Hematopoietic multipotent progenitor cell (in vitro differentiated cells): ENCODE measurements around the gene FNDC3B. TPM values are rescaled to one million over a fixed set of nuclear protein-coding genes. Genes with fewer than 3 reads are reported as not detected.
A peak's percentile ranks its signal among the peaks of the same experiment; 100 is the strongest.

ENCODE experiments used
- DNase-seq, 3 donors: peaks; one replicate each; pipeline ENCODE4 v3.0.0-alpha.2; 2011 to 2015; ENCODE audit warnings: low read depth in 2 of 3, low spot score in 2 of 3
- total RNA-seq: library from RNA; depleted of rRNA; stranded (reverse); fragments of >200 nt; gene quantifications from one replicate; pipeline ENCODE4 v1.2.3, GENCODE V29; 2012

FNDC3B gene
- total RNA-seq, 1 donor: 28.0 TPM

DNA sequence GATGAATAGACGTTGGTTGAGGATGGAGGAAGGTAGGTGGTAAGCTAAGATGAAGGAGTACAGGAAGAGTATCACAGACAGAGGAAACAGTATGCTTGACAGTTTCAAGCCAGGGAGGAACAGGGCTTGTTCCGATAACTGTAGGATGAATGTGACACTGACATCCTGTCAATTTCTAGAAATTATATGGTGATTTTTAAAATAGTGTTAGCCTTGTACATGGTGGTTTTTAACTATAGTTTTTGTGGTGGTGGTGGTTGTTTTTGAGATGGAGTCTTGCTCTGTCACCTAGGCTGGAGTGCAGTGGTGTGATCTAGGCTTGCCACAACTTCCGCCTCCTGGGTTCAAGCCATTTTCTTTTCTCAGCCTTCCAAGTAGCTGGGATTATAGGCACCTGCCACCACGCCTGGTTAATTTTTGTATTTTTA lies 92.8 kb downstream of the FNDC3B start:
- DNase-seq: no peak

DNA sequence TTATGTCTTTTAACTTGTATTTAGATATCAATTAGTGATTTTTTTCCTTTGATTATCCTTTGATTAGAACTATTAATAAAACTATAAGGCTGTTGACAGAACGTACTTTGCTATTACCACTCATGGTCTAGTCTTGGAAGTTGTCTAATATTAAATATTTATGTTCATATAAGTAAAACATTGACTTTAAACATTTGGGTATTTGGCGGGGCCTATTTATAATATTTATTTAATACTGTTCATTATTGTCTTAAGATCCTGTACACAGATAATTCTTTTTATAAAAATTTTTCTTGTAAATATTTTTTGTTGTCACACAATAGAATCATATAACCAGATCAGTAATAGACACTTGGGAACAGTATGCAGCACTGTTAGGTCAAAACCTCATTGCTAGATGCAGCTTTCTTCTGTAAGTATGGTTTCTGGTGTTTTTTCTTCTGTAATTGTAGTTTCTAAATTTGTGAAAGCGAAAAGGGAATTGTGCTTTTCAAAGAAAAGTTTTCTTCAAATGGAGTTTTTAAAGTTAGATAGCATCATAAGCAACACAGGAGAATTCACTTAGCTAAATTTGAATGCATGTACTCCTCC lies 93.4 kb downstream of the FNDC3B start:
- DNase-seq: no peak

DNA sequence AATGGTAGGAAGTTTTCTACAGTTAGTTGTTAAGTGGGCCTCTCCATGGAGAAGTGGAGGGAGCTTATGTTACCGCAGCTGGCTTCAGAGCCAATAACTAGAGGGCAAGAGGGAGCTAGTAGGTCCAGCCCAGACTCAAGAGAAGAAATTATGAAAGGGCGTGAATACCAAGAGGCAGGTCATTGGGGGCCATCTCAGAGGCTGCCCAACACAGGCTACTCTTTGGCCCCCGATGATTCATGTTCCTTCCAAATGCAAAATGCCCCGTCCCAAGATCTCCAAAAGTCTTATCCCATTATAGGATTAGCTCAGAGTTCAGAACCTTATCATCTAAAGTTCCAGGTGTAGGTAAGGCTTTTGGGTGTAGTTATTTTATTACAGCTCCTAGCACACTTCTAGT lies 94.5 kb downstream of the FNDC3B start:
- no peak for DNase-seq

DNA sequence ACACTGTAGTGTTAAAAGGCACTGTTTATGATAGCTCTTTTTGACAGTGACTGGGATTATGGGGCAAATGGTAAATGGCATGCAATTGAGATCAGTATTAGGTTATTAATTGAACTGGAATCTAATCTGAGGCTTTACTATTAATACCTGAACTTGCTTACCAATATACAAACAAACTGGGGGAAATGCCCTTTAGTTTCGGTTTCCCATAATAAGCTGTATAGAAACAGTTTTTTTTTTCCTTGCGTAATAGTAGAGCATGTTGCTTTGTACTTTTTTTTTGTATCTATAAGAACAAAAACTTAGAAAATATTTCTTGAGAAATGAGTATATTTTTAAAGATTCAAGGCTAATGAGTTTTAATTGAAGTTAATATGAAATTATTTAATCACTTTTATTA lies 95.0 kb downstream of the FNDC3B start:
- no peak for DNase-seq

DNA sequence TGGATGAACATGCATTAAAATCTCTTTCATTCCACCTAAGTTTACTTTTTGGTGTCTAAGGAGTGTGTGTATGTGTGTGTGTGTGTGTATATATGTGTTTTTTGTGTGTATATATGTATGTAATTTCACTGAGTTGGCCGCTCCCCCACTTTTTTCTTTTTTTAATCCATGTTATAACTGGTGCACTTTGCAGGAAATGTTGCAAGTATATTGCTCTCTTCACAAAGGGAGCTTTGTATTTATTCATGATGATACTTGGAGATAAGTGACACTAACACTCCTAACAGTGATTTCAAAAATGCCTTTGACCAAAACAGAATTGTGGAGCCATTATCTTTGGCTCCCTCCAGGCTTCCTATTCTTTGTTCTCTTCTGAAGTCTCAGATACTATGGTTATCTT lies 95.8 kb downstream of the FNDC3B start:
- no peak for DNase-seq

DNA sequence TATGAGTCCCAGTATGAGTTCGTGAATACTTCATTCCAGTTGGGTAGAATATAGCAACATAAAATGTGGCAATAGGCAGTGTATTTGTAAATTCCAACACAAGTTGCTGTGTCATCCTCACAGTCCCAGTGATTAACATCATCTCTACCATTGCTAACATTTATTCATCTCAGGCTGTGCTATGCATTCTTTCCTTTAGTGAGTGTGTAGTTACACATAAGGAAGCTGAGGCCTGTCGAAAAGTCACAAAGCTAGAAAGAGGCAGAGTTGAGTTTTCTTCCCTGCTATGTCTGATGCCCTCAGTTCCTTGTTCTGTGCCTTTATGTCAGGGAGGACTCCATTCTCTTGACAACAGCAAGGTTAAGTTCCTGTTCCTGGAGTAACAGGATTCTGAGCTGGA lies 96.4 kb downstream of the FNDC3B start:
- no peak for DNase-seq

DNA sequence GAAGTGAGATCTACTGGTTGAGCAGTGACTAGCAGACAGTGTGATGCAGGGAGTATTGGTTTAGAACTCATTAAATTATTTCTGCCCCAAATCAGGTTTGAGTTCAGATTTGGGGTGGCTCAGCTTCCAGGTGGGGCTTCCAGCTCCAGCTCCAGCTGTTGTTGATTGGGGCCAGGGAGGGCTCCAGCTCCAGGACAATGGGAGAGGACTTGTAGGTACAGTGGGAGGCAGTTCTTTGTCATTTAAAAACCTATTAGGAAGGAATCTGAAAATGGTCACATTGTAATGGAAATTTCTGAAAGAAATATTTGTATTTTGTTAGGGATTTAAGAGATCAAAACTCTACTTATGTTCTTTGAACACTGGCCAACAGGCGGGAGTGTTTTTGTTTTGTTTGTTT lies 97.0 kb downstream of the FNDC3B start:
- DNase-seq: no peak

DNA sequence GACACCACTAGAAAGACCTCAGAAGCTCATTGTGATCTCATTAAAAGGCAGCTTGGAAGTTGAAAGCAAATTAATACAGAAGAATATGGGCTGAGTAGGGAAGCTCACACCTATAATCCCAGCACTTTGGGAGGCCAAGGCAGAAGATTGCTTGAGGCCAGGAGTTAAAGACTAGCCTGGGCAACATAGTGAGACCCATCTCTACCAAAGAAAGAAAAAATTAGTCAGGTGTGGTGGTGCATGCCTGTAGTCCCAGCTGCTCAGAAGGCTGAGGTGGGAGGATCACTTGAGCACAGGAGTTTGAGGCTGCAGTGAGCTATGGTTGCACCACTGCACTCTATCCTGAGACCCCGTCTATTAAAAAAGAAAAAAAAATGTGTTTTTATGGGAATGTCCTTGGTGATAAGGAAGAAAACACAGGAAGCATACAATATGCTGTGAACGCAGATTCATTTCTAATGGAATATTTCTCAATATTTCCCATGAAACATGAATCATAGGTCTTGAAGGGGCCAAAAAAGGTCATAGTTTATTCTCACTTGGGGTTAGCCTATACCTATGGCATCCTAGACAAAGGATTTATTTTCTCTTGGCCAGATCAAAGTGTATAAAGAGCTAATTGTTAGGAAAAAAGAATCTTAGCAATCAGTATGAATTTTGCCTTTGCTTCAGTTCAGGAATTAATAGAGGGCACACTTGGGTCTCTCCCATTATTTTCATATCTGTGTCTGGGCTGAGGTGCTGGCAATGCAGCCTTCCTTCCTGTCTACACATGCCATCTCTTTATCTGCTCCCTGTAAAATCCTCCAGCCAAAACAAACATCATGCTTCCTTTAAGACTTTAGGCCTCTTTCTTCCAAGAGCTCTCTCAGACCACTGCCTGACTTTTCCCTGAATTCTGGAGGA lies 98.2 kb downstream of the FNDC3B start:
- no peak for DNase-seq

DNA sequence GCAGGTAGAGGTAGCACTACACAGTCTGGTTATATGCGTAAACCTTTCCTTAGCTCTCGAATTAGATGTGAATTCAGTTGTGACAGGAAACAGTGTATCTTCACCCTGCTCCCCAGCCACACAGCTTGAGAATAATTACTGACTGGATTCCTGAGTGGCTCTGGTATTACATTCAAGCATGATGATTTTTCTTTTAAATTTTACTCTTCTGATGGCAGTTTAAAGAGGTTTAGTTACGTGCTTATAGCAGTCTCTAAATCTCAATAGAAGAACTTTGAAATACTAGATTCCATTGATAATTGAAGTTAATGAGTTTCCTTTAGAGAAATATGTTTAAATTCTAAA lies 98.8 kb downstream of the FNDC3B start:
- no peak for DNase-seq

DNA sequence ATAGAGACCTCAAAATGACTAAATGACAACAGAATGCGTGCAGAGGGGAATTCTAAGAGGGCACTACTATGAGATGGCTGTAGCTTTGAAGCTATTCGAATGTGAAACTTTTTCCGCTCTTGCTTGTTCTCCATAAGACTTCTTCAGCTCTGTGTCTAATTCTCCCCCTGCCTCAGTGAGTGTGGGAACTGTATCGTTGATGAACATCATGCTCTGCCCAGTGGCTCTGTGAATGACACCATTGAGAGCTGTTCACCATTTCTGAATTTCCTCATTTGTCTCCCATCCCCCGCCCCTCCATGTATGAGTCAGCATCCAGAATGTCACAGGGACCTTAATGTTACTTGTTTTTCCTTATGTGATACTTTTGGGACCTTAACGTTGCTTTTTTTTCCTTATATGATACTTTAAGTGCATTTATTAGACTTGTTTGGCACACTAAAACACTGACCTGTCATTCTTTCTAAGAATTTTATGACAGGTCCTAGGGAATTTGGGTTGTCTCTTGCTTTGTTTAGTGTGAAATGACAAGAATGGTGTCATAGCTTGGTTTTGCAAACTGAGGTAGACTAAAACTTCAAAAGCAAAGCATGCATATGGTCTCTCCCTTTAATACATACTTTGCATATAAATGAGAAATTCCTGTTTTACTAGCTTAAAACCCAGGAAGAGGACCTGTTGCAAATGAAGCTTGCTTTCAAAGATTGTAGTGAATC lies 99.6 kb downstream of the FNDC3B start:
- peak in 2 of 3 donors; percentile 57 to 65 for DNase-seq

DNA sequence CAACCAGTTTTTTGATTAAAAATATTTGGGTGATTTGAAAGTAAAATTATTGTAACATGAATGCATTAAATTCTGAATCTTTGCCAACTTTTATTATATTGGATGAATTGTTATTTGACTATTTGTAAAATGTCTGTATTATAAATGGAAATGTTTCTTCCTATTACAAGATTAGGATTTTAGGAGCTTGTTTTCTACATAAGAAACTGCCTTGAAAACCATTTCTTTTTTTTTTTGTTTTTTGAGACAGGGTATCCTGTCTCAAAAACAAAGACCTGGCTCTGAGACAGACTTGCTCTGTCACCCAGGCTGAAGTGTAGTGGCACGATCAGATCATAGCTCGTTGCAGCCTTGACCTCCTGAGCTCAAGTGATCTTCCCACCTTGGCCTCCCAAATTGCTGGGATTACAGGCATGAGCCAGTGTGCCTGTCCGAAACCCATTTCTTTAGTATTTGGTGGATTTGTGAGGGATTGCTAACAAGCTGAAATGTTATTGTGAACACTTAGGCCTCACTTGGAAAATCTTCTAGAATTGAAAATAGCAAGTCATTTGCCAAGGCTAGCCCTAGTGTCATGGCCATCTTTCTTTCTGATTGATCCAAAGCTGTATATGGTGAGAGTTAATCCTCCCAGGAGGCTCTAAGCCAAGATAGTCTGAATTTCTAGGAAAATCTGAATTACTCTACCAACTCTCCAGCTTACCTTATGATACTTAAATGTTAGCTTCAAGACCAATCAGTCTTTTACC lies 100.3 kb downstream of the FNDC3B start:
- DNase-seq: no peak

DNA sequence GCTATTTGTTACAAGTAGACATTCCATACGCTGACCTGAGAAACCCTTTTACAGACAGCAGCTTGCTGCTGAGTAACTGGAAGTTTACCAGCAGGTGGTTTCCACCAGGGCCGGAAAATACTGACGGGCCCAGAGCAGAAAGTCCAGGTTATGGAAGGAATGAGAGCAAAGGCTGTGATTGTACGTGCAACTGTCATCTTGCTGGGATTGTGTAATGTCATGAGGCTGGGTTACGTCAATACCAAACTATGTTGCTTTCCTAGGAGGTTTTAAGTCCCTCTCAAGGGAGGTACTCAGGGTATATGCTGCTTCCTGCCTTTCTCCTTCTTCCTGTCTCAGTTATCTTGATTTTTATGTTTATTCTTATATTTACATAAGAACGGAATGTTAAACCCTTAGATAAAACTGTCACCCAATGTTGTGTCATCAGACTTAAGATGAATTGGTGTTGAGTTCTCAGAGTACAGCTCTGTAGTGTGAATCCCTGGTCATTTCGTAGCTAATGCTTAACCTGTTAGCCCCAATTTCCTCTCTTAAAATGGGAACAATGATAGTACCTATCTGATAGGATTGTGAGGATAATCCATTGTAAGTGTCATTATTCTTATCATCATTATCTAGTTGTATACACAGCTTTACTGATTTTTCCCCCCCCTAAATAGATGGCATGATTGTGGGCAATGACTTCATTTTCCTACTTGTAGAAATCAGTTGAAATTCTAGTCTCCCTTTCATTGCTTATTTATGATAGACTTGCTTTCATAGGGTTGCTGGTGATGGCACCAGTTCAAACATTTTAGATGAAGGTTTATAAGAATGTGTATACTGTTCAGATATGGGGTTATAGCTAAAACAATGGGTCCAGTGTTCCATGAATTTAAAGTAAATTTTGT lies 101.4 kb downstream of the FNDC3B start:
- DNase-seq: no peak

DNA sequence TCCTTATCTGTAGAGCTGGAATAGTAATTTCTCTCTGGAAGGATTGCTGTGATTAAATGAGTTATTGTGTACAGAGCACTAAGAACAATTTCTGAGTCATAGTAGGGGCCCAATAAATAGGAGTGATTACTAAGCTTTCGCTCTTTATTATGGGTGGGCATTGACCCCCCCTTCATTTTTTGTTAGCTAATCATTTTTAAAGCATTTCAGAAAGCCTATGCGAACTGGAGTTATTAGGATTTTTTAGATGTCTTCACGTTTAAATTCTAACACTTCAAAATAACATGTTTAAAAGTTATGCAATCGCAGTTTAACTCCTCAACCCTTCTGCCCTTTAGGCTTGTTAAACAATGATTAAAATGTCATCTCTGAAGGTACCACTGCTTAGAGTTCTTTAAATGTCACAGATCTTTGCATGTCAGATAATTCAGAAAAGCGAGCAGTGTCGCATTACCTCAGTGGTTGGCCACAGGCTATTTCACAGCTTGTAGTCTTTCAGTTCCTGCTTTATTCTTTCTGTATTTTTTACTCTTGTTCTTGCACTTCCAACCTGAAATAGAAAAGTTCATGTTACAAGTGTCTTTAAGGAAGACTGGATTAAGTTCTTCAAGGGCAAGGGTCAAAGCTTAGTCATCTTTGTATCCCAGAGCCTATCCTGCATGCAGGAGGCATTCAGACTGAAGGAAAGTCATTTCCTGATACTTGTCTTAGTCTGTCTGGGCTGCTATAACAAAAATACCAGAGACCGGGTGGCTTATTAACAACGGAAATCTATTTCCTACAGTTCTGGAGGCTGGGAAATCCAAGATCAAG lies 102.9 kb downstream of the FNDC3B start:
- DNase-seq: no peak

DNA sequence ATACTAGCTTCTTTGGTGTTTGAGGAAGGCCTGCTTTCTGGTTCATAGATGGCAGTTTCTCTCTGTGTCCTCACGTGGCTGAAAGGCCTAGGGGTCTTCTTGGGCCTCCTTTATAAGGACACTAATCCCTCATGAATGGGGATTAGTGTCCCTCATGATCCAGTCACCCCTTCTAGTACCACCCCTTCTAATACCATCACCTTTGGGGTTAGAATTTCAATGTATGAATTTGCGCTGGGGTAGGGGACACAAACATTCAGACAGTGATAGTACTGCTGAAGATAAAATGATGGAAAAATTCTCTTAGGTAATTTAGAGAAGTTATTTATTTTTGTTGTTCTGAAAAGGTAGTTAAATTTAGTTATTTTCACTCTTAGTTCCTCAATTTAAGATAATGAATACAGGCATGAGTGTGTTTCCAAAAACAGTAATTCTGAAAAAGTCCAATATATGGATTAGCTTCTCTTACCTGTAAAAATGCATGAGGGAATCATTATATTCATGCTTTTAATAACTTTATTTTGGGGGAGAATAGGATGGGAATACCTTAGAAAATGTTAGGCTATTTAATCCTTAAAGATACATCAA lies 103.6 kb downstream of the FNDC3B start:
- DNase-seq: no peak

DNA sequence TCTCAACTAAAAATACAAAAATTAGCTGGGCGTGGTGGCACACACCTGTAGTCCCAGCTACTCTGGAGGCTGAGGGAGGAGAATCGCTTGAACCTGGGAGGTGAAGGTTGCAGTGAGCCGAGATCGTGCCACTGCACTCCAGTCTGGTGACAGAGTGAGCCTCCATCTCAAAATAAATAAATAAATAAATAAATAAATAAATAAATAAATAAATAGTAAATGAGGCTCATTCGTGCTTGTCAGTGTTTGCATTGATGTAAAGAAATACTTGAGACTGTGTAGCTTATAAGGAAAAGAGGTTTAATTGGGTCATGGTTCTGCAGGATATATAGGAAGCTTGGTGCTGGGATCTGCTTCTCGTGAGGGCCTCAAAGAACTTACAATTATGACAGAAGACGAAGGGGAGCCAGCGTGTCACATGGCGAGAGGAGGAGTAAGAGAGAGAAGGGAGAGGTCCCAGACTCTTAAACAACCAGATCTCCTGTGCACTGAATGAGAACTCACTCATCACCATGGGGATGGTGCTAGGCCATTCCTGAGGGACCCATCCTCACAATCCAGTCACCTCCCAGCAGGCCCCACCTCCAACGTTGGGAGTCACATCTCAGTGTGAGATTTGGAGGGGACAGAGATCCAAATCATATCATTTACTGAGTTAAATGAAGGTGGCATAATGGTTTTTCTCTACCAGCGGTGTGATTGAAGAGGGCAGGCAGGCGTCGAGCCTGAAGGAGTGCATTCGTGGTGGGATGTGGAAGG lies 104.5 kb downstream of the FNDC3B start:
- no peak for DNase-seq

DNA sequence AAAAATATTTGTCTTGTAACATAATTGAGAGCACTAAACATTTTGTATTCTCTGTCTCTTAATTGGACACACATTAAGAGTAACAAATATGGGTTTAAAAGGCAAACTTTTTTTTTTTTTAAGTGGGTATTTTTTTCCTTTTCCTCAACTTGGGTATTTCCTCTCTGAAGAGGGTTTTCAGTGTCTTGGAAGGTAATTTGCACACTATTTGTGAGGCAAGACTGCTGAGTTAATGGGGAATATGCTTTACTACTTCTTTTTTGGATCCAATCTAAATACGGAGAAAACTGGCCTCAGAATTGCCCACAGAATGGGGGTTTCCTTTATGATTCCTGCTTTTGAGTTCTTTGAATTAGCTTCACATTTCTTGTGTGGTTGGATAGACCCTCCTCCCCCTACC lies 105.2 kb downstream of the FNDC3B start:
- no peak for DNase-seq

DNA sequence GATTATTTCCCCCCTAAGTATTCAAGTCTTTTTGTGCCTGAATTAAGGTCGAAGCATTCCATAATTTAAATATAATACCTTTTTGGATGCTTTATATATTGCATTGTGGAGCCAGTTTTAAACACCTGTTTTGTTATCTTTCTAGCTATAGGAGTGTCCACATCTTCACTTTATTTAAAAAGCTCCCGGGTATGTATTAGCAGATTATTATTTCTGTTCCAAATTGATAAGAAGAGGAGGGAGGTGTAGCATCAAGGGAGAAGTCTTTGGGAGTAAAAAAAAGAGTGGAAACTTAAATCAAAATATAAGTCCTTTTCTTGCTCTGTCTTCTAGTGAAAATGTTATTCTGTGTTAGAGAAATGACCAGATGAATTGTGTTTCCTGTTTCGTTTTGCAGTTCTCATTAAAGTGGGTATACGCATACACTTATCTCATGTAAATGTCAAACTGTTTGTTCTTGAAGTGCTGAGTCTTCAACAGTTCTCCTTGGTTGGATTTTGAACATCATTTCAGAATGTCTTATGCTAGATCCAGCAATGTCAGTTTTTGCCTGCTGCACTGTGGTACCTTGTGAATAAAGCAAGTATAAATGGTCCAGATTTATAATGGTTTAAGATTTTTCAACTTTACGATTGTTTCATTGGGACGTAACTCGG lies 105.8 kb downstream of the FNDC3B start:
- DNase-seq: peak in 1 of 3 donors; percentile 26

DNA sequence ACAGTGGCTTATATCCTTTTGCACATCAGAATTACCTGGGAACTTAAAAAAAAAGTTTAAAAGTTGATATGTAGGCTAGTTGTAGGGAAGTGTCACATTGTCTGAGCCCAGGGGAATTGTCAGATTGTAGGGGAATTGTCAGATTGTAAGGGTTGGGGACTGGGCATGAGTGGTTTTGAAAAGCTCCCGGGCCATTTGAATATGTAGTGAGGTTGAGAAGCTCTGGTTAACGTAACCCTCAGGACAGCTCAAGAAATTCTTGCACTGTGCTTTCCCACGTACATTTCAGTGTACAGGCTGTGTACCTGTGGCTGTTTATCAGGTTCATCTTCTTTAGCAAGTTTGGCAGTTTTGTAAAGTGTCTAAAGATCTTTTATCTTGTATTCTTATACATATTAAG lies 107.0 kb downstream of the FNDC3B start:
- no peak for DNase-seq
